Adrenal gland (tissue), 12 donors: ENCODE measurements around the gene TENM4. TPM values are rescaled to one million over a fixed set of nuclear protein-coding genes. Genes with fewer than 3 reads are reported as not detected.

Source experiments
- DNase-seq, 7 donors: peaks; one replicate each; pipeline ENCODE4 v3.0.0-alpha.2; 2019 to 2020
- H3K27ac ChIP-seq, 5 donors: fragments of 200-600 bp; sonication (generic) in 4 of 5; 1 replicate in 3 of 5; 2 replicates in 2 of 5; pipeline versions ENCODE4 v1.5.1 to v1.8.0; 2016 to 2020; ENCODE audit warnings: mild to moderate bottlenecking in 1 of 5
- H3K27me3 ChIP-seq: fragments of 200-600 bp; 2 replicates; pipeline ENCODE4 v1.8.0; 2021
- H3K36me3 ChIP-seq, 2 donors: fragments of 200-600 bp; replicated peaks in 1 of 2; 1 replicate in 1 of 2; 2 replicates in 1 of 2; pipeline versions ENCODE4 v1.5.1 to v1.8.0; 2018 to 2022
- H3K4me1 ChIP-seq, 2 donors: fragments of 200-600 bp; replicated peaks in 1 of 2; 1 replicate in 1 of 2; 2 replicates in 1 of 2; pipeline versions ENCODE4 v1.5.1 to v1.8.0; 2018 to 2021
- H3K4me3 ChIP-seq, 4 donors: fragments of 200-600 bp; sonication (generic) in 3 of 4; one replicate each; pipeline ENCODE4 v1.5.1; 2016 to 2018
- H3K9me3 ChIP-seq, 3 donors: fragments of 200-600 bp; sonication (generic) in 1 of 3; replicated peaks in 1 of 3; 1 replicate in 2 of 3; 2 replicates in 1 of 3; pipeline versions ENCODE4 v1.5.1 to v1.8.0; 2016 to 2021
- POLR2A ChIP-seq, 2 donors: fragments of 450-650 bp; IDR thresholded peaks; one replicate each; pipeline ENCODE4 v1.6.1; 2017; ENCODE audit warnings: antibody characterized with exemption in 2 of 2, mild to moderate bottlenecking in 2 of 2, moderate library complexity in 1 of 2
- WGBS, 4 donors: extraction: QIAGEN DNeasy Blood & Tissue Kit in 2 of 4; methylation state at CpG; one replicate each; pipeline versions ENCODE4 v1.1.5 to v1.1.7; 2013 to 2017; 5-methylcytosine and 5-hydroxymethylcytosine counted together
- intact Hi-C, 2 donors: fragments of 100-400 bp; cut with DNase I; formaldehyde crosslinking; loops; one replicate each; pipeline versions ENCODE4 v1.14.1 to v1.15.0; 2022 to 2023
- polyA plus RNA-seq, 3 donors: library from polyadenylated mRNA; stranded (reverse); fragments of 200-250 nt in 2 of 3; fragments of 350-450 nt in 1 of 3; fragmentation: Illumina TruSeq in 1 of 3; extraction: RNeasy Lipid Tissue Mini Kit (QIAGEN cat#74804) in 1 of 3; gene quantifications; one replicate each; pipeline ENCODE4 v1.2.3, GENCODE V29; 2013 to 2014
- total RNA-seq, 9 donors: library from RNA; depleted of rRNA in 4 of 9; stranded (reverse); fragments of >200 nt in 4 of 9; fragments of 120-200 nt in 1 of 9; fragmentation: NEBNext Ultra II Directional in 1 of 9; extraction: Animal tissue kit (Norgen Biotek cat#: 25700) in 1 of 9; gene quantifications; one replicate each; pipeline versions ENCODE4 v1.1.0 to v1.2.4, GENCODE V29; 2013 to 2023
- TF ChIP-seq, protein P1 (sequence below), 6 experiments: fragments of 450-650 bp in 4 of 6; fragments of 200-600 bp in 2 of 6; sonication (generic) in 1 of 6; IDR thresholded peaks; 1 replicate in 5 of 6; 2 replicates in 1 of 6; pipeline versions ENCODE4 v1.5.1 to v1.8.0; 2016 to 2021; ENCODE audit warnings: antibody characterized with exemption in 6 of 6, mild to moderate bottlenecking in 2 of 6, moderate library complexity in 1 of 6
- donor health status: healthy with polysubstance abuse.
- donor health status: Bipolar disorder and iron deficiency.
- donor health status: DM: yes; HTN: yes; CAD: no.
- donor health status: DM: no; HTN: no; CAD: no.
- donor health status: DM: no; HTN: no; CAD: no.
- donor health status: DM: yes; HTN: yes; CAD: no.

Gene TENM4
- total and polyA plus RNA-seq, 12 donors: 0.74 to 24.9 (median 6.7) TPM

GRCh38 chr11:79044201-79044600, 396.6 kb downstream of the TENM4 start:
- 80 to 92% (median 91%) methylated on average over 2 of the region's 2 CpGs for WGBS, 4 donors
- Histone ChIP-seq H3K4me3 (no peak overlapping the region), H3K27me3 (no peaks in the 10 kb centered on the region), H3K27ac (no peak overlapping the region), H3K36me3 (no peaks in the 10 kb centered on the region), H3K9me3 (no peaks in the 10 kb centered on the region), H3K4me1 (no peaks in the 10 kb centered on the region)
- no peak for DNase-seq
- no peak for TF ChIP-seq POLR2A (IDR thresholded peaks at IDR 0.05)
- TF ChIP-seq, protein P1, sequence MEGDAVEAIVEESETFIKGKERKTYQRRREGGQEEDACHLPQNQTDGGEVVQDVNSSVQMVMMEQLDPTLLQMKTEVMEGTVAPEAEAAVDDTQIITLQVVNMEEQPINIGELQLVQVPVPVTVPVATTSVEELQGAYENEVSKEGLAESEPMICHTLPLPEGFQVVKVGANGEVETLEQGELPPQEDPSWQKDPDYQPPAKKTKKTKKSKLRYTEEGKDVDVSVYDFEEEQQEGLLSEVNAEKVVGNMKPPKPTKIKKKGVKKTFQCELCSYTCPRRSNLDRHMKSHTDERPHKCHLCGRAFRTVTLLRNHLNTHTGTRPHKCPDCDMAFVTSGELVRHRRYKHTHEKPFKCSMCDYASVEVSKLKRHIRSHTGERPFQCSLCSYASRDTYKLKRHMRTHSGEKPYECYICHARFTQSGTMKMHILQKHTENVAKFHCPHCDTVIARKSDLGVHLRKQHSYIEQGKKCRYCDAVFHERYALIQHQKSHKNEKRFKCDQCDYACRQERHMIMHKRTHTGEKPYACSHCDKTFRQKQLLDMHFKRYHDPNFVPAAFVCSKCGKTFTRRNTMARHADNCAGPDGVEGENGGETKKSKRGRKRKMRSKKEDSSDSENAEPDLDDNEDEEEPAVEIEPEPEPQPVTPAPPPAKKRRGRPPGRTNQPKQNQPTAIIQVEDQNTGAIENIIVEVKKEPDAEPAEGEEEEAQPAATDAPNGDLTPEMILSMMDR (IDR thresholded peaks at IDR 0.05): no peak
- intact Hi-C loops: no loop called here

GRCh38 chr11:79043726-79044125, 397.1 kb downstream of the TENM4 start:
- no peaks in the 10 kb centered on the region for H3K4me1 ChIP-seq
- WGBS, 4 donors: 52 to 57% (median 54%) methylated on average over 3 of the region's 3 CpGs
- no peak overlapping the region for H3K4me3 ChIP-seq
- no peak overlapping the region for H3K27ac ChIP-seq
- TF ChIP-seq POLR2A (IDR thresholded peaks at IDR 0.05): no peak
- TF ChIP-seq, protein P1 (IDR thresholded peaks at IDR 0.05): no peak
- H3K27me3 ChIP-seq: no peaks in the 10 kb centered on the region
- H3K36me3 ChIP-seq: no peaks in the 10 kb centered on the region
- no peak for DNase-seq
- H3K9me3 ChIP-seq: no peaks in the 10 kb centered on the region
- intact Hi-C loops: no loop called here

GRCh38 chr11:79042824-79043223, 398.0 kb downstream of the TENM4 start:
- intact Hi-C loops: no loop called here
- DNase-seq: no peak
- 94 to 100% (median 96%) methylated on average over 2 of the region's 2 CpGs for WGBS, 4 donors
- no peaks in the 10 kb centered on the region for H3K27me3 ChIP-seq
- H3K4me1 ChIP-seq: no peaks in the 10 kb centered on the region
- H3K9me3 ChIP-seq: no peaks in the 10 kb centered on the region
- H3K36me3 ChIP-seq: no peaks in the 10 kb centered on the region
- H3K27ac ChIP-seq: no peak overlapping the region
- H3K4me3 ChIP-seq: no peak overlapping the region
- no peak for TF ChIP-seq POLR2A (IDR thresholded peaks at IDR 0.05)
- TF ChIP-seq, protein P1 (IDR thresholded peaks at IDR 0.05): no peak

- no peak for DNase-seq
- Histone ChIP-seq H3K36me3 (no peaks in the 10 kb centered on the region), H3K4me1 (no peaks in the 10 kb centered on the region), H3K4me3 (no peak overlapping the region), H3K27ac (no peak overlapping the region), H3K27me3 (no peaks in the 10 kb centered on the region), H3K9me3 (no peaks in the 10 kb centered on the region)
- 81 to 100% (median 98%) methylated on average over 1 of the region's 1 CpG for WGBS, 4 donors
- TF ChIP-seq, protein P1 (IDR thresholded peaks at IDR 0.05): no peak
- TF ChIP-seq POLR2A (IDR thresholded peaks at IDR 0.05): no peak
- intact Hi-C loops: no loop called here
These were observed 400.5 kb downstream of the TENM4 start for GRCh38 chr11:79040348-79040747.
